Measurements from ENCODE around the gene MEIS2.

The MEIS2 gene

DNA sequence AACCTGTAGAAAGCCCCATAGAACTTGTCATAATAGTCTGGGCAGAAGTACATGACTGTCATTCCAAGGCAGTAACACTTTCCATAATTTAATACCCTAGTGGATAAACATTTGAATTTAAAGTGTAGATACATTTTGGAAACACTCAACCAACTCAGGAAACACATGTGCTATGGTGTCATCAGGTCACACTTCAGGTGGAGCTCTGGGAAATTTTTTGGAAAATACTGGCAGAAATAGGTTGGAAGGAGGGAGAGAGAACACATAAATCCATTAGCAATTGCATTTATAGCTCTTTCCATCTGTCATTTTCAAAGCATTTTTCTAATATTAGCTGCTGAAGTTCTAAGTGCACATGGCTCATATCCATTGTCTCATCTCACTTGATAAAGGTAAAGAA lies 135.7 kb downstream of the MEIS2 start:
- TF ChIP-seq, protein P1, sequence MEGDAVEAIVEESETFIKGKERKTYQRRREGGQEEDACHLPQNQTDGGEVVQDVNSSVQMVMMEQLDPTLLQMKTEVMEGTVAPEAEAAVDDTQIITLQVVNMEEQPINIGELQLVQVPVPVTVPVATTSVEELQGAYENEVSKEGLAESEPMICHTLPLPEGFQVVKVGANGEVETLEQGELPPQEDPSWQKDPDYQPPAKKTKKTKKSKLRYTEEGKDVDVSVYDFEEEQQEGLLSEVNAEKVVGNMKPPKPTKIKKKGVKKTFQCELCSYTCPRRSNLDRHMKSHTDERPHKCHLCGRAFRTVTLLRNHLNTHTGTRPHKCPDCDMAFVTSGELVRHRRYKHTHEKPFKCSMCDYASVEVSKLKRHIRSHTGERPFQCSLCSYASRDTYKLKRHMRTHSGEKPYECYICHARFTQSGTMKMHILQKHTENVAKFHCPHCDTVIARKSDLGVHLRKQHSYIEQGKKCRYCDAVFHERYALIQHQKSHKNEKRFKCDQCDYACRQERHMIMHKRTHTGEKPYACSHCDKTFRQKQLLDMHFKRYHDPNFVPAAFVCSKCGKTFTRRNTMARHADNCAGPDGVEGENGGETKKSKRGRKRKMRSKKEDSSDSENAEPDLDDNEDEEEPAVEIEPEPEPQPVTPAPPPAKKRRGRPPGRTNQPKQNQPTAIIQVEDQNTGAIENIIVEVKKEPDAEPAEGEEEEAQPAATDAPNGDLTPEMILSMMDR (IDR thresholded peaks at IDR 0.05; ENCODE audit: low read depth, low read length) = no peak
- DNase-seq (ENCODE audit: extremely low read depth, low read depth) = no peak

- no peak for DNase-seq (ENCODE audit: extremely low read depth, low read depth)
- TF ChIP-seq, protein P1 (IDR thresholded peaks at IDR 0.05; ENCODE audit: low read depth, low read length) = no peak
Measured at GRCh38 chr15:36961956-36962355, 138.4 kb downstream of the MEIS2 start.

DNA sequence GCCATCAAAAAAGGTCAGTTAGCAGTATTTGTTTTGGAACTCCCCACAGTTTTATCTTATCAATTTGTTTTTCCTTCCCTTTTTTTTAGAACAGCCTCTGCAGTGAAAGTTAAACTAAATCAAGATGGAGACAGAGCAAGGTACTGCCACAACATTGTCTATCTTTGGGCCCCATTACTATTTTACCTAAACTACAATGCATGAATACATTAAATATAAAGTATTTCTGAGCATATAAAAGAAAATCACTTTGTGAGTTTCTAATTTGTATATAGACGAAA lies 139.5 kb downstream of the MEIS2 start:
- TF ChIP-seq, protein P1 (IDR thresholded peaks at IDR 0.05; ENCODE audit: low read depth, low read length) = no peak
- no peak for DNase-seq (ENCODE audit: extremely low read depth, low read depth)

DNA sequence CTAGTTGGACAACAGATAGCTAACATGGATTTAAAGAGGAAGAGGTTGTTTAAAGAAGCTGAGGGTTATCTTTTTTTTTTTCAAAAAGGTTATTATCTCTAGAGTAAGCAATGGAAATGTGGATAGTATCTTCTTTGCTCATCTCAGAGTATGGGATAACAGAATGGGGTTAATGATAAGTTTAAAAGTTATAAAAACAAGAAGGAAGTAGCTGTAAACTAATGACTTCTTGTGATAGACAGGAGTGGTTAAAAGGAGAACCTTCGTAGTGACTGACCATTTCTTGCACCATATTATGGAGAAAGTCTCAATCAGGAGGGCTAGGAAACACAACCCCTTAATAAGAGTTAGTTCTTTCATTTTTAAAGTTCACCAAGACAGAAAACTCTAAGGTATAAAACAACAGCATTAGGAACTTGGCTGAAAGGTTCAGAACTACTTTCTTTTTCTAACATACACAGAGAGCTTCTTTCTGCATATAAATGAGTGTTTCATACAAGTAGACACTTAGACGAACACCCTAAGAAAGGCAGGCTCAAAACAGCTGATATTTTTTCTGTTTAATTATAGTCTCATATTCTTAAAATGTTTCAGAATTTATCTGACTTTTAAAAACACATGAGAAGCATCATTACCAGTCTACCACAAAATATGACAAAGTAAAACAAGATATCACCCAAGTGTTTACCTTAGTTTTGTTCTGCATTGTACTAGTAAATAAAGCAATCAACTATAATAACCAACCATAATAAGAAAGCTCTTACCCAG lies 140.0 kb downstream of the MEIS2 start:
- no peak for DNase-seq (ENCODE audit: extremely low read depth, low read depth)
- TF ChIP-seq, protein P1 (IDR thresholded peaks at IDR 0.05; ENCODE audit: low read depth, low read length) = no peak

DNA sequence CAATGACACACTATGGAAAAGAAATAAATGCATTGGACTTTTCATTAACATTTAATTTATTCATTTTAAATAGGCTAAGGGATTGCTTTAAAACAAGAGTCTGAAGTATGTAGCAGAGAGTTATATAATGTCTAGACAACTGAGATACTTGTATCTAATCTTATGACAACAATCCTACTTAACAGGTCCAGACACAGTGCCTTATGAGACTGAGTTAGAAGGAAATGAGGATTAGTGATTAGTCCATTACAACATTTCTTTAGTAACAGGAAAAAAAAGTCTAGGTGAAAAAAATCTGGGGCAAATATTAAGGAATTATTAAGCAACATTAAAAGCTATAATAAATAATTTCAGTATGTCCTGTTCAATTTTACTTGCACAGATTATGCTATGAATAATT lies 140.6 kb downstream of the MEIS2 start:
- TF ChIP-seq, protein P1 (IDR thresholded peaks at IDR 0.05; ENCODE audit: low read depth, low read length) = no peak
- no peak for DNase-seq (ENCODE audit: extremely low read depth, low read depth)

DNA sequence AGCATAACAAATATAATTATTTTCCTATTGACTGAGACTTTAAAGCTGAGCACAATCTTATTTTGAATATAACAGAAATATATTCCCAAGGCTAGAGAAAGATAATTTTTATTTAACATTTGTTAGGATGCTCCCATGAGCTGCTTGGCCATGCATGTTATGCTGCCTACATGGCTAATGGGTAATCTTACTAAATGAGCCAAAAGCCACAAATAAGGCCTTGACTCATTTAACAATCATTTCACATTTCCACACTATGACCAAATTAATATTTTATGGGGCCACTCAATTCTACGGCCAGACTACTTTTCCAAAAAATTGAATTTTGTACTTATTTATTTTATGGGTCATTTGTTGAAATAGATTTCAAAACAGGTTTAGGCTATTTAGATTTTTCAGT lies 141.7 kb downstream of the MEIS2 start:
- TF ChIP-seq, protein P1 (IDR thresholded peaks at IDR 0.05; ENCODE audit: low read depth, low read length) = no peak
- no peak for DNase-seq (ENCODE audit: extremely low read depth, low read depth)

DNA sequence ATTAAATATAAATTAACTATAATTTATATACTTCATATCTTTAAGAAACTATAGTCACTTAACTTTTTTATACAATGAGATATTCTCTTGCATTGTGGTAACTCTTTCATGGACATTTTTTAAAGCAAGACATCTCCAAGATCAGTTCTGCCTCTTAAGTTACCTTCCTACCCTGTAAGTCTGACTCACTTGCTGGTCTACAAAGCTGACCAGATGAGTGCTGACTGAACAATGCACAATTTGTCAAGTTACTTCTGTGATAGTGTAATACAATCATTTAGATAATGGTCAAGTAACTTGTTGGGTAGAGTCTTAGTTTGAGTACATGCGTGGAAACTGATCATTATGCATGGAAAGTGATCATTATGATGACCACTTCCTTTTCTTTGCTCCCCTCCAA lies 145.9 kb downstream of the MEIS2 start:
- TF ChIP-seq, protein P1 (IDR thresholded peaks at IDR 0.05; ENCODE audit: low read depth, low read length) = no peak
- no peak for DNase-seq (ENCODE audit: extremely low read depth, low read depth)
